Left cardiac atrium (tissue), 4 donors: ENCODE measurements around the gene NCKAP5. TPM values are rescaled to one million over a fixed set of nuclear protein-coding genes. Genes with fewer than 3 reads are reported as not detected.

Experiments used
- ATAC-seq, 2 donors: fragments of 200-7000 bp; cut with Tn5 transposase; one replicate each; pipeline ENCODE4 v1.9.1; 2020; ENCODE audit warnings: mild to moderate bottlenecking in 2 of 2, moderate library complexity in 2 of 2
- DNase-seq: peaks from one replicate; pipeline ENCODE4 v3.0.0-alpha.2; 2020
- intact Hi-C, 2 donors: fragments of 100-400 bp; cut with DNase I; formaldehyde crosslinking; loops; one replicate each; pipeline versions ENCODE4 v1.14.1 to v1.15.1; 2022 to 2023
- long read RNA-seq: library from polyadenylated mRNA; unstranded; transcript quantifications from one replicate; pipeline ENCODE4 v2.0.0, GENCODE V29; 2021
- total RNA-seq, 2 donors: library from RNA; stranded (reverse); fragmentation: NEBNext Ultra II Directional; extraction: Animal tissue kit (Norgen Biotek cat#: 25700); gene quantifications; one replicate each; pipeline ENCODE4 v1.2.1, GENCODE V29; 2021
- donor health status: DM: no; HTN: yes; CAD: no.
- donor health status: DM: no; HTN: yes; CAD: no; lungs with severe emphysema.
- donor health status: DM: yes; HTN: yes; CAD: no.
- donor health status: Dilated cardiomyopathy.

The NCKAP5 gene
- 1 to 10 TPM; 5.8 to 6.2 TPM for total RNA-seq
- long read RNA-seq, partial matches to known transcripts = 0 of 8 reads
- long read RNA-seq, other reads (novel, unspliced or antisense) = 8 of 8 reads

DNA sequence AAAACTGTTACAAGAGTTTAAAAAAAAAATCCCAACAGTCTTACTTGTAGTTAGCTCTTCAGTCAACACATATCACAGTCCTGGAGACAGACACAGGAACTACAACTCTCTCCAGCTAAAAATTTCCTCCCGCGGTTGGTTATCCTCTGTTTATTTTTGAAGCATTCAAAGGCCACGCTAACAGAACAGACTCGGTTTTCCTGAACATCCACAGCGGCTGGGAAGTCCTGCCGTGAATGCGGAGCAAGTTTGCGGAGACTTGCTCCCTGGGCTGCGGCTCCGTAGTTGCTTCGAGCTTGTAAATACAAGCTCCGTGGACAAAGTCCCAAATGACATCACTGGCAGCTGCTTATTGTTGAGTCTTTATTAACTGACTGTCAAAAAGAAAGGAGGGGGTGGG is at the start of gene NCKAP5:
Gene NCKAP5, minus strand, starts transcription at position 292 of the 400 bp plus-strand sequence. CDS start 50,937 bp downstream, outside the sequence.
- ATAC-seq = peak; percentile 41 to 50

DNA sequence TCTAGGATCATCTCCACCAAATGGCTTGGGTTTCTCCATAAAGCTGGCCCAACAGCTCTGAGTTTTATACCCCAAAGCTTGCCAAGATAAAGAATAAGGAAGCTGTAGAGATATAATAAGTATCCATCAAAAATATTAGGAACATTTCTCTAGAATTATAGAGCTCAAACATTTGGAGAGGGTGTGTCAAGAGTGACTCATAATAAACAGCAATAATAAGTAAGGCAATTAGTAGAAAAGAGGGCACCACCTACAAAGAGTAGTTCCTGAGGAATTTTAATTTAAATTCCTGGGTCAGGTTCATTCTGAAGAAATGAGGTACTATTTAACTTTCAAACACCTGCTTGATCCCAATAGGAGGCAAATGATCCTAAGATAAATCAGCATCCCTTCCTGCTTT is 41.4 kb upstream of the NCKAP5 start:
- no peak for ATAC-seq
- no peak for DNase-seq
- intact Hi-C loops = no loop called here

More for the DNA sequence above, at the start of gene NCKAP5:
- intact Hi-C loops = loop anchor here in 1 of 2 donors (5.0 to 10.0 kb wide), 3 partner anchors 133 to 303 kb away; no protein-coding TSS in a partner anchor
- no peak for DNase-seq

DNA sequence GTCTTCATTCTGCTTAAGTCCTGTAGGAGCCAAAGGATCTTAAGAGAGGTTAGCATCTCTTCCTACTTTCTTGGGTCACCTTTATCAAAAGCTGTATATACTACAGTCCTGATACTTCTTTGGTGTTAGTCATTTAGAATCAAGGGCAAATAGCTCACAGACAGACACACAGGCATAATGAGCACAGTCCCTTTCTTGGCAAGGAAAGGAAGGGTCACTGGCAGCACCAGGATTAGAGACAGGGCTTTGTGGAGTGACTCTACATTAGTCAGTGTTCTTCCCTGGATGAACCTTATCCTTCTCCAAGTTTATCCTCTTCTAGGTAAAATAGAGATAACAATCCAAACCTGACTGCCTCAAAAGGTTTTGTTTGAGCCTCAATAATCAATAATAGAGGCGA is 40.0 kb upstream of the NCKAP5 start:
- intact Hi-C loops = no loop called here
- ATAC-seq (peak in 1 of 2 donors; percentile 71), DNase-seq (no peak)

DNA sequence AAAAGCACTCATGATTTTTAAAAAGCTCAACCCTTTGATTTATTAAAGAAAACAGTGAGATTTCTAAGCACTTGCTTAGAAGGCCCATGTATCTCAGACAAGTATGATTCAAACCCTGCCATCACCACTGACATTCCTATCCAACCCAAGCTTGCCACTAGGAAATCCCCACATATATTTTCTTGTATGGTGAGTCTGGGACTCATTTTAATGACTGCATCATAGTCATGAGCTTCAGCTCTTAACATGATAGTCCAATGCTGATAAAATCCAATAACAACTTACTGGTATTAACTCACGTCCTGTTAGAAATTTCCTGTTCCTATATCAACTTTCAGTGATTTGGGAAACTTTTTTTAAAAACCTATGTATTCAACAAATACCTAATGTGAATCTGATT is 39.4 kb upstream of the NCKAP5 start:
- ATAC-seq (no peak), DNase-seq (no peak)
- intact Hi-C loops = no loop called here

DNA sequence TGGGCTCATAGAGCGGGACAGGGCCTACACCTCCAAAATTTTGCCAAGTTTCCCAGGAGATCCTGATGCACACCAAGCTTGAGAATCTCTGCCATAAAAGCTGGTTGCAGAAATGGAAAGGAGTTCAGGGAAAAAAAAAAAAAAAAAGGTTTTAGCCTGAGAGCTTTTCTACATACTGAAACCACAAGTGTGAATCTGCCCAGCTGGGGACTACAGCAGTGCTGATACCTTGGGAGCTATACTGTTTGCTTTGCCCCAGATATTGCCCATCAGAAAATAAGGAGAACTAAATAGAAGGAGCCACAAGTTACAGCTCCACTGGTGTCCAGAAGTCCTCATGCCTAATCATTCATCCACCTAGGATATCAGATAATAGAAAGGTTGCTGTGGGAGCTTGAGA is 38.4 kb upstream of the NCKAP5 start:
- ATAC-seq = no peak
- no peak for DNase-seq
- intact Hi-C loops = no loop called here

DNA sequence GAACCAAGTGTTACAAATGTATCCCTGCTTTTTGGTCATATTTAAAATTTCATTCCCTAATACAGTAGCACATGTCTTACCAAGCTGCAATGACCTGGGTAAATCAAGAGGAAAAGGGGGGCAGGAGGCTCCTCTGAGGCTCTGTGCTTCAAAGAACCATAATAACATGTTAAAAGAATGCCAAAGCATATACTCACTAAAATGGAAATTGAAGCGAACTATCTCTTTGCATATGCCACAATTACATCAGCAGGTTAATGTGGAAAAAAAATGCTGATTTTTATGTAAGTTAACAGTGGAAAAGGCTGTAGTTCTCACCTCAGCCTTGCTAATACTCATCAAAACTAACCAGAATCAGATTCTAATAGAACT is 37.5 kb upstream of the NCKAP5 start:
- intact Hi-C loops = no loop called here
- DNase-seq (no peak), ATAC-seq (no peak)

DNA sequence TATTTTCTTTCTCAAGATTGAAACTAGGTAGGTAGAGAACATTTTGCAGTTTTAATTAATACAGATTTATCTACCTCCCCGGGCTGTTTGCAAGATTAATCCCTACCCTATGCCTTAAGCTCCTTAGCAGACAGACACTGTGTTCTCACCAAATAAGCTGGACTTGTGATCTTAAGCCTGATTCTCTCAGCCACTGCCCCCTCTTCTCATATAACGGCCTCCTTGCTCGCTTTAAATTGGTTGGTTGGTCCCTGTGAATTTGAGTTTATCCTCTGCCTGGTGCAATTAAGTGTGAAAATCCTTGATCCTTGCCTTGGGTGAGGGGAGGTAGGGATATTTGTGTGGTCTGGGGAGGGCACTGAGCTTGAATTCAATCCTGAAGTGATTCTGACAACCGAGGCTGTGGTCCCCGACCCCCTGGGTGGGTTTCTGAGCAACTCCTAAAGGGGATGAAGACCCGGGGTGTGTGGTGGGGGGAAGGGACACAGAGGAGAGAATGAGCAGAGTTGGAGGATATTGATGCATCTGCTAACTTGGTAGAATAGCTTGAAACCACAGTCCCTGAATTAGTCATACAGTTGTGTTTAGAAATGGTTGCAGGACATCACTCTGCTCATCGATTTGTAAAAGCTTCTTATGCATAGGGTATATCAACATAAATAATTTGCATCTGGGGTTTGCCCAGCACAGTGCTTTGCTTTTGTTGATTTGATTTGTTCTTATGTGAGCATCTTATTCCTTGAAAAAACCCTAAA is 36.9 kb upstream of the NCKAP5 start:
- intact Hi-C loops = no loop called here
- ATAC-seq (no peak), DNase-seq (no peak)

DNA sequence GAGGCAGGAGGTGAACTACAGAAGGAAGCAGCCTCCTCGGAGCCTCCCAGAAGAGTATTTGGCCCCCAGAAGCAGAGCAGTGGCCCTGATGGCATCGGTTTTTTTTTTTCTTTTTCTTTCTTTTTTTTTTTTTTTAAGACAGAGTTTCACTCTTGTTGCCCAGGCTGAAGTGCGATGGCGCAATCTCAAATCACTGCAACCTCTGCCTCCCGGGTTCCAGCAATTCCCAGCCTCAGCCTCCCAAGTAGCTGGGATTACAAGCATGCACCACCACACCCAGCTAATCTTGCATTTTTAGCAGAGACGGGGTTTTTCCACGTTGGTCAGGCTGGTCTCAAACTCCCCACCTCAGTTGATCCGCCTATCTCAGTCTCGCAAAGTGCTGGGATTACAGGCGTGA is 34.8 kb upstream of the NCKAP5 start:
- DNase-seq (no peak), ATAC-seq (no peak)
- intact Hi-C loops = no loop called here

DNA sequence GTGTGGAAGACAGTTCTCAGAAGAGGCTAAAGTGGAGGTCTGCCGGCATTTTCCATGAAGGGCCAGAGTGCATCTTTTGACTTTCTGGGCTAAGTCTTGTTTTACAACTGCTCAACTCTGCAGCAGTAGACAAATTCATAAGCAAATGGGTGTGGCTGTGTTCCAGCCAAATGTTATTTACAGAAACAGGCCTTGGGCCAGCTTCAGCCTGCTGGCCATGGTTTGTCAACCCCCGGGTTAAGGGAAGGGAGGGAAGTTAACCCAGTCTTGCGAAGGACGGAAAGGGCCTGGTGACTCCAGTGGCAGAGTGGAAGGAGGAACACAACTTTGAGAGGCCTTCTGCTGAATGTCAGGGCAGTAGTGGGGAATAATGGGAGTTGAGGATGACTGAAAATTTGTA is 34.3 kb upstream of the NCKAP5 start:
- DNase-seq (peak; percentile 29), ATAC-seq (peak; percentile 69 to 76)
- intact Hi-C loops = no loop called here

DNA sequence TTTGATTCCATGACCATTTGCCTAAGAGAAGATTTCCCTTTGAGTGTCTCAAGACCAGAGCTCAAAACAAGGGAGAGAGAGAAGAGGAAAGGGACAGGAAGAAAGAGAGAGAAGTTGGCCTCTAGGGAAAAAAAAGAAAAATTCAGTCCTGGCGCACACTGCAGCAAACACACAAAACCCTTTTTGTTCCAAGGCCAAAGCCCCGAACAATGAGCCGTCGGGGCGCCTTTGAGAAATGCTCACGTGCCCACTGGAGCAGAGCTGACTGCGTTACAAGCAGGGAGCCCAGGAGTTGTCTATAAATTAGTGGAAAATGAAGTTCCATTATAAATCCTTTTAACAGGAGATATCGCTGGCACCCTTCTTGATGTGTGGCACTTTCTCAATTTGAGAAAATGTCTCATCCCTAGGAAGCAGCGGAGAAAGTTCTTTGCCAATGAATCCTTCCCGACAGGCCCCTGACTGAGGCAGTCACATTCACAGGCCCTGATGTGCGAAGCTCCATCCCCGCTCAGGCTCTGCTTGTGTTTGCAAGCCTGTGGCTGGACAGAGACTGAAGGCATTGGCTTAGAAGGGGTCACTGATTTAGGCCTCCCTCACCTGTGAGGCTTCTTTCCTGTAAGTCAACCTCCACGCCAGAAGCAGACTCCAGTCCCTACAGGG is 32.1 kb upstream of the NCKAP5 start:
- DNase-seq = no peak
- no peak for ATAC-seq
- intact Hi-C loops = no loop called here

DNA sequence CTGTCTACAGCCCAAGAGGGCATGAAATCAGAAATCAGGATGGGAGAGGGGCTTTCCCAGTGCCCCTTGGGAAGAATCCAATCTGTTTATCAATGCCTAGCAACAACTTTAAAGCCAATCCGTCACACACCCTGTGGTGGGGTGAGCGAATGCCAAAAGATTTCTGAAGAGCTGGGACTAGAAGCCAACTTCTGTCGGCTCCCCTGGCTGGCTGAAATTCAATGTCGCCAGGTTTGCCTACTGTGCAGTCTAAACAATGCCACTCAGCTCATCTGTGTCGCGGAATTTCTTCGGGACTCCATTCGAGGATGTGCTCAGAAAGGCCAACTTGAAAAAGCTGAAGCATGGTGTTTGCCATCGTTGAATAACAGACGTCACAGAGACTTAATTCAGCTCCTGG is 31.5 kb upstream of the NCKAP5 start:
- intact Hi-C loops = no loop called here
- DNase-seq (no peak), ATAC-seq (peak in 1 of 2 donors; percentile 16)

DNA sequence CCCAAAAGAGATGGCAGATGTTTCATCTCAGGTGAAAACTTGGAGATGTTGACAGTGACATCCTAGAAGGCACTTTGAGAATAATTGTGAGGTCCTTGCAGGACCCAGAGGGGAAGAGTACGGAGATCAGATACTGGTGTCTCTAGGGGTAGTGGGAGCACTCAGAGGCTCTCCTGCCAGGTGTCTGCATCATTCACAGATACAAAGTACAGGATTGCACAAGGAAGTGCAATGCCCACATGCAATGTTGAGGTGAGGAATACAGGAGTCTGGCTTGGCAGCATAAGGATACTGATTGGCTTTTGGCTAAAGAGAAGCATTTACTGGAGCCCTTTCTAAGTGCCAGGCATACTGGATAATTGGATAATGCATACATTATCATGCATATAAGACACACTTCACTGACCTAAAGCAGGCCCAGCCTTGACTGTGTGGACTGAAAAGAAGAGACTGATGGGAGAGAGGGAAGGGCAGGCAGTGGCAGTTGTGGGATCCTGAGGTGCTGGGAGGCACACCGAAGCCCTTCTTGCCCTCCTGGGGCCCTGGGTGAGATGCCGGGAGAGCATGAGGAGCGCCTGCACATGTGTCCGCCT is 31.0 kb upstream of the NCKAP5 start:
- DNase-seq (no peak), ATAC-seq (no peak)
- intact Hi-C loops = no loop called here

DNA sequence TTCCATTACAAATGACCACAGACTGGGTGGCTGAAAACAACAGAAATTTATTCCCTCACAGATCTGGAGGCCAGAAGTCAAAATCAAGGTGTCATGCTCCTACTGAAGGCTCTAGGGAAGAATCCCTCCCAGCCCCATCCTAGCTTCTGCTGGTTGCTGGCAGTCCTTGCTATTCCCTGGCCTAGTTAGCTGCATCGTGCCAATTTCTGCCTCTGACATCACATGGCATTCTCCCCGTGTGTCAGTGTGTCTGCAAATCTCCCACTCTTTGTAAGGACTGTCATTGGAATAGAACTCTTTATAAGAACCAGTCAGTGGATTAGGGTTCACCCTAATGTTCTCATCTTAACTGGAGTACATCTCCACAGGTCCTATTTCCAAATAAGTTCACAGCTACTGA is 30.5 kb upstream of the NCKAP5 start:
- peak; percentile 46 to 64 for ATAC-seq
- intact Hi-C loops = no loop called here
- no peak for DNase-seq

DNA sequence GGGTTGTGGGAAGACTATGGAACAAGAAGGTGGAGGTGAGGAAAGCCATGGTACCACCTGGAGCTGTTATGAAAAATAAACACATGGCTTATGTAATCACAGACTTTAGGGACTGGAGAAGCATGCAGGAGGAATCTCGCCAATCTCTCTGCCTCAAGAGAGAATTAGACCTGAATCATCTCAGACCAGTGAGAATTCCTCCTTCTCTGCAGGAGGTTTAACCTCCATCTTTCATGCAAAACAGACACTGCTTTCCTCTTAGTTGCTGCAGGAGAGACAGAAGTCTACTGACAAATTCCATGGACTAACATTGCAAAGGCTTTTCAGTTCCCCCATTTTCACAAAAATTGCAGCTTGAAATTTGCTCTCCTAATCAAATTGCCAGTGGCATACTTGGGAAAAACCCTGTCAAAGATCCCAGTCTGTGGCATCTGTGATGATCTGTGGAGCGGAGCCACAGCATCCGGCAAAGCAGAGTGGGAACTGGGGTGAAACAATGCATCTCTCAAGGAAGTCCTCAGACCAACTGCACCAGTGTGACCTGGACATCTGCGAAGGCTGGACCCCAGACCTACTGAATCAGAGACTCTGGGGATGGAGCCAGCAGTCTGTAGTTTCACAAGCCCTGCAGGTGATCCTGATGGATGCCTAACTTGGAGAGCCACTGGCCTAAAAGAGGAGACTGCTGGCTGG is 28.6 kb upstream of the NCKAP5 start:
- ATAC-seq (no peak), DNase-seq (no peak)
- intact Hi-C loops = no loop called here

DNA sequence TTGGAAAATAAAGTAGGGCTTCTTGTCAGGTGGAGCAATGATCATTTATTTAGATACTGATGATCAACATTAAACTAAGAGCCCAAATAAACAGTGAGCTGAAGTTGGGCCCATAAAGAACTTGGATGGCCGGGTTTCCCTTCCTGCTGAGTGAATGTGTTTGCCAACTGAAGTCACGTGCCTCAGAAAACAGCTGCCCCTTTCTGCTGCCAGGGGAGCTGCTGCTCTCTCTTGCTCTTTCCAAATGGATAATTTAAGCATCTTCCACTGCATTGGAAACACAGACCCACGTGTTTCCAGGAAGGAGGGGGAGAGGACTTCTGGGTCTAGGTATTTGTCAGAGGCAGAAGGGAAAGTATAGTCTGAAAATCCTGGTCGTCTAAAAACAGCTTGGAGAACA is 22.9 kb upstream of the NCKAP5 start:
- intact Hi-C loops = no loop called here
- peak; percentile 71 to 93 for ATAC-seq
- peak; percentile 45 for DNase-seq

DNA sequence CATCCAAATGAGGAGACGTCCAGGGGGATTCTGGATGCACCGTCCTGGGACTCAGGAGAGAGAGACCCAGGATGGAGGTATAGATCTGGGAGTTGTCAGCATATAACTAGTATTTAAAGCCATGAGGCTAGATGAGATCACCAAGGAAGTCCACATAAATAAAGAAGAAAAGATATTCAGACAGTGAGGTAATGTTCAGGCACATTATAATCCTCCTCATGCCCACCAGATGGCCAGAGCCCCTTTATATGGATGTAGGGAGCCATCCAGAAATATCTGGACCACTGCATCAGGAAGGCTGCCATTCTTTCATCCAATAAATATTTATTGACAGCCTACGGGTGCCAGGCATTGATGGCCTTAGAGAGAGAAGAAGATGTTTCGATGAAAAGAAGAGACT is 21.2 kb upstream of the NCKAP5 start:
- intact Hi-C loops = no loop called here
- ATAC-seq (no peak), DNase-seq (no peak)

DNA sequence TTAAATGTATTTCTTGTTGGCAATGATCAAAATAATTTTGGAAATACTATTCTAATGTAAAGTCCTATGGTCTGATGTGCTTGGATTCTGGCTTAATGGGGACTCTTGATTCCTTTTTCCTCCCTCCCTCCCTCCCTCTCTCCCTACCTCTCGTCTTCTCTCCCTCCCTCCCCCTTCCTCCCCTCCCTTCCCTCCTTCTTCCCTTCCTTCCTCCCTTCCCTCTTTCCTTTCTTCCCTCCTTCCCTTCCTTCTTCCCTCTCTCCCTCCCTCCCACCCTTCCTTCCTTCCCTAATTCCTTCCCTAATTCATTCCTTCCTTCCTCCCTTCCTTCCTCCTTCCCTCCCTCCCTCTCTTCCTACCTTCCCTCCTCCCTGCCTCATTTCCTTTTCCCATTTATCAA is 19.9 kb upstream of the NCKAP5 start:
- intact Hi-C loops = no loop called here
- DNase-seq (no peak), ATAC-seq (no peak)

DNA sequence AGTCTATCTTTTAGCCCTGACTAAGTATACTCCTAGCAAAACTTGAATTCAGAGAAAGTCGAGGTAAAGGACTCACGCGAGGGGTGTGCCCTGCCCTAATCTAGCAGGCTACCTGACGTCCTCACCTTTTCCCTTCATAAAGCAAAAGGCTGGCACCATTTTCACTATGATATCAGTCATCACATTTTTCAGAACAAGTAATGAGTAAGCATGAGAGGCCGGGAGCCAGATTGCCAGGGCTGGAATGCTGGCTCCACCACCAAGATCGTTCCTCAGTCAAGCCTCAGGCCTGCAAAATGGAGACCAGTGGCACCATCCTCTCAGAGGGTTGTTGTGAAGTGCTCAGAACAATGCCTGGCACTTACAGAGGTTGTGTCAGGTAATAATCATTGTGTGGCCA is 18.7 kb upstream of the NCKAP5 start:
- DNase-seq (no peak), ATAC-seq (peak in 1 of 2 donors; percentile 85)
- intact Hi-C loops = no loop called here

DNA sequence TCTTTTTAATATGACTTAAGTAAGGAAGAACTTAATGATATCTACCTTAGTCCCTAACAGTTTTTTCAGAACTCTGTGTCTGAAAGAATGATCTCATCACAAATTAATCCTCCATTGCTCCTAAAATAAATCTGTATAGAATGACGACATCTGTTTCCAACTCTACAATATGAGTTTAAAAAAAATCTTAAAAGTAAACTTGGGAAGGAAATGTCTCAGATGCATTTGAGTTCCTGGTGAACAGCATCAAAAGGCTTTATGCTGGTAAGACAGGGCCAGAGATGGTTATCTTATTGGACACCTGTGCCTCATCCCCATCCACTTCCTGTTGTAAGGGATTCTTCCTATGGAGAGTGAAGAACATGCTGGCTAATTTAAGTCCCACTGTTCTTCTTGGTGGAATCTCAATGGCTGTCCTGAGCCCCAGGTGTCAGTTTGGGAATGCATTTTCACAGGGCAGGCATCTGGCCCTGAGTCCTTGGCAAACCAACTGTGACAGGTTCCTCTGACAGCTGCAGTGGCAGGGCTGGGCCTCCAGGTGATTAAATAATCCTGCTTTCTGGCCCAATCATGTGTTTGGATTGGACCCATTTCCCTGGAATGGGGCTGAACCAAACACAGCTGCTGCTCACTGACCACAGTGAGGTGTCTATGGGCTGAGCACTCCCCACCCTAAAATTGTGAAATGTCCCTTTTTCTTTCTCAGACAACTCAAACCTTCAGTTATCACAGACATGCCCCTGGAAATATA is 12.9 kb upstream of the NCKAP5 start:
- intact Hi-C loops = no loop called here
- DNase-seq = no peak
- no peak for ATAC-seq
